Sigmoid colon (tissue), 7 donors: ENCODE measurements around the gene GGA1. TPM values are rescaled to one million over a fixed set of nuclear protein-coding genes. Genes with fewer than 3 reads are reported as not detected.

Source experiments
- DNase-seq: peaks from one replicate; pipeline ENCODE4 v3.0.0-alpha.2; 2019
- H3K27ac ChIP-seq, 4 donors: fragments of 200-600 bp; sonication (generic); one replicate each; pipeline ENCODE4 v1.5.1; 2016 to 2019; ENCODE audit warnings: mild to moderate bottlenecking in 1 of 4
- H3K27me3 ChIP-seq, 3 donors: fragments of 200-600 bp; sonication (generic); one replicate each; pipeline ENCODE4 v1.5.1; 2019; ENCODE audit warnings: mild to moderate bottlenecking in 1 of 3
- H3K36me3 ChIP-seq, 4 donors: fragments of 200-600 bp; sonication (generic); one replicate each; pipeline ENCODE4 v1.5.1; 2016 to 2019
- H3K4me1 ChIP-seq, 4 donors: fragments of 200-600 bp; sonication (generic); one replicate each; pipeline ENCODE4 v1.5.1; 2017 to 2019
- H3K4me3 ChIP-seq, 4 donors: fragments of 200-600 bp; sonication (generic); one replicate each; pipeline ENCODE4 v1.5.1; 2017 to 2019; ENCODE audit warnings: mild to moderate bottlenecking in 2 of 4, moderate library complexity in 1 of 4
- H3K9me3 ChIP-seq, 4 donors: fragments of 200-600 bp in 3 of 4; sonication (generic) in 3 of 4; one replicate each; pipeline versions ENCODE4 v1.5.1 to v1.6.1; 2013 to 2019
- EP300 ChIP-seq, 4 donors: sonication (generic); formaldehyde crosslinking; IDR thresholded peaks; one replicate each; pipeline ENCODE4 v1.6.1; 2017; ENCODE audit warnings: antibody characterized with exemption in 4 of 4
- POLR2A ChIP-seq, 2 donors: fragments of 450-650 bp; IDR thresholded peaks; one replicate each; pipeline ENCODE4 v1.6.1; 2016; ENCODE audit warnings: antibody characterized with exemption in 2 of 2, mild to moderate bottlenecking in 2 of 2, moderate library complexity in 2 of 2
- POLR2AphosphoS5 ChIP-seq, 4 donors: sonication (generic); formaldehyde crosslinking; IDR thresholded peaks; one replicate each; pipeline ENCODE4 v1.6.1; 2017; ENCODE audit warnings: antibody characterized with exemption in 4 of 4
- WGBS, 2 donors: extraction: QIAGEN DNeasy Blood & Tissue Kit; methylation state at CpG; one replicate each; pipeline ENCODE4 v1.1.7; 2013; 5-methylcytosine and 5-hydroxymethylcytosine counted together
- intact Hi-C: fragments of 100-400 bp; cut with DNase I; formaldehyde crosslinking; loops from one replicate; pipeline ENCODE4 v1.15.1; 2023
- polyA plus RNA-seq, 3 donors: library from polyadenylated mRNA; stranded (reverse); fragments of 200-250 nt; gene quantifications; one replicate each; pipeline ENCODE4 v1.2.3, GENCODE V29; 2013
- total RNA-seq, 4 donors: library from RNA; depleted of rRNA; stranded (reverse); fragments of >200 nt; gene quantifications; one replicate each; pipeline ENCODE4 v1.1.0, GENCODE V29; 2016
- TF ChIP-seq, protein P1 (sequence below), 4 experiments: fragments of 450-650 bp in 3 of 4; fragments of 200-600 bp in 1 of 4; IDR thresholded peaks; one replicate each; pipeline ENCODE4 v1.5.1; 2016 to 2019; ENCODE audit warnings: antibody characterized with exemption in 4 of 4, mild to moderate bottlenecking in 3 of 4, moderate library complexity in 2 of 4
- donor health status: healthy with polysubstance abuse.
- donor health status: Bipolar disorder and iron deficiency.
- donor health status: healthy.

Gene GGA1
- total and polyA plus RNA-seq, 7 donors: 25.2 to 77.4 (median 41.3) TPM

DNA sequence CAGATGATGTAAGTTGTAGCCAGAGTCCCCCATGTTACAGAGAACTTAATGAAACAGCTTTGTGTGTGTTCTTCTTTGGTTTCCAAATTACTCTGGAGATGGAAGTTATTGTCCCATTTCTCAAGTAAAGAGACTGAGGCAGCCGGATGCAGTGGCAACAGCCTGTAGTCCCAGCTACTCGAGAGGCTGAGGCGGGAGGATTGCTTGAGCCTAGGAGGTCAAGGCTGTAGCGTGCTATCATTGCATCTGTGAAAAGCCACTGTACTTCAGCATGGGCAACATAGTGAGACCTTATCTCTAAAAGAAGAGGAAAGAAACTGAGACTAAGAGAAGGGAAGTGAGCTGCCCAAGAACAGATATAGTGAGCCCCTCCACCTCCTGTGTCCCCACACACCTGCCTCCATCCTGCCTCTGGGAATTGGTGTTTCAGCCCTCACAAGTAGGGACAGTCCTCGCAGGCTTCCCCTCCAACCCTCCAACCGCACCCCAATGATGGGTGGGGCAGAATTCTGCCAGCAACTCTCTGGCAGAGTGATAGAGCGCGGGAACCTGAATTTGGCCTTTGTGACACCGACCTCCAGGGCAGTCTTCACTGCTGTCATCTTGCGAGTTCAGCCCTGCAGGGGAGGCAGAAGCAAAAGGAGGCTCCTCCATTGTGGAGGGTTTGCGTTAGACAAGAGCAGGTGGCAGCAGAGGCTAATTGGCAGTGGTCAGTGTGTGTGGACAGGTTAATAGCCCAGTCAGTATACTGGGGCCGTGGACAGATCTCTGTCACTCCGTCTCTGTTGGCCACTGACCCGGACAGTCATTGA lies 51.5 kb downstream of the GGA1 start:
- Histone ChIP-seq H3K4me1 (peaks cover 0 to 66% (median 62%) of the 10 kb centered on the region in 4 donors), H3K4me3 (peak overlapping the region in 2 of 4 donors; percentile 60 to 76), H3K27ac (peak overlapping the region; percentile 75 to 95 (median 83)), H3K9me3 (no peaks in the 10 kb centered on the region), H3K27me3 (no peaks in the 10 kb centered on the region), H3K36me3 (no peaks in the 10 kb centered on the region)
- DNase-seq: no peak
- no peak for TF ChIP-seq POLR2A (IDR thresholded peaks at IDR 0.05)
- TF ChIP-seq, protein P1, sequence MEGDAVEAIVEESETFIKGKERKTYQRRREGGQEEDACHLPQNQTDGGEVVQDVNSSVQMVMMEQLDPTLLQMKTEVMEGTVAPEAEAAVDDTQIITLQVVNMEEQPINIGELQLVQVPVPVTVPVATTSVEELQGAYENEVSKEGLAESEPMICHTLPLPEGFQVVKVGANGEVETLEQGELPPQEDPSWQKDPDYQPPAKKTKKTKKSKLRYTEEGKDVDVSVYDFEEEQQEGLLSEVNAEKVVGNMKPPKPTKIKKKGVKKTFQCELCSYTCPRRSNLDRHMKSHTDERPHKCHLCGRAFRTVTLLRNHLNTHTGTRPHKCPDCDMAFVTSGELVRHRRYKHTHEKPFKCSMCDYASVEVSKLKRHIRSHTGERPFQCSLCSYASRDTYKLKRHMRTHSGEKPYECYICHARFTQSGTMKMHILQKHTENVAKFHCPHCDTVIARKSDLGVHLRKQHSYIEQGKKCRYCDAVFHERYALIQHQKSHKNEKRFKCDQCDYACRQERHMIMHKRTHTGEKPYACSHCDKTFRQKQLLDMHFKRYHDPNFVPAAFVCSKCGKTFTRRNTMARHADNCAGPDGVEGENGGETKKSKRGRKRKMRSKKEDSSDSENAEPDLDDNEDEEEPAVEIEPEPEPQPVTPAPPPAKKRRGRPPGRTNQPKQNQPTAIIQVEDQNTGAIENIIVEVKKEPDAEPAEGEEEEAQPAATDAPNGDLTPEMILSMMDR (IDR thresholded peaks at IDR 0.05): no peak
- TF ChIP-seq POLR2AphosphoS5 (IDR thresholded peaks at IDR 0.05): no peak
- TF ChIP-seq EP300 (IDR thresholded peaks at IDR 0.05): no peak
- 31 to 66% methylated on average over 14 of the region's 14 CpGs for WGBS, 2 donors
- intact Hi-C loops: loop anchor here (2.0 kb wide), 1 partner anchor 21 kb away; no protein-coding TSS in a partner anchor

DNA sequence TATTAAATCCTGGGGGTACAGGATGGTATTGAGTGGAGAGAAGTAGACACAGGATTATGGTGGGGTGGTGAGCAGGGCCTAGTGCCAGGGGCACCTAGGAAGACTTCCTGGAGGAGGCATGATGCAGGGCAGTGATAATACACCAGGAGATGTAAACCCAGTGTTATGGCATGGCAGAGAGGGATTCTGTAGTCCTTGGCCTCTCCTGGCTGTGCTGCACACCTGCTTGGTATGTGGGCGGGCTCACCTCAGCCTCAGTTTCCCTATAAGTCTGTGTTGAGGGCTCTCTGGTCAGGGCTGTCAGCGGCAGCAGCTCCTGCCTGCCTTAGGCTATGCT lies 52.0 kb downstream of the GGA1 start:
- 79% methylated on average over 2 of the region's 2 CpGs for WGBS, 2 donors
- Histone ChIP-seq H3K9me3 (no peaks in the 10 kb centered on the region), H3K27ac (peak overlapping the region; percentile 75 to 95 (median 83)), H3K4me1 (peaks cover 0 to 70% (median 64%) of the 10 kb centered on the region in 4 donors), H3K27me3 (no peaks in the 10 kb centered on the region), H3K36me3 (peaks cover 0 to 3% (median 0%) of the 10 kb centered on the region in 4 donors), H3K4me3 (no peak overlapping the region)
- intact Hi-C loops: loop anchor here (2.0 kb wide), 1 partner anchor 20 kb away; no protein-coding TSS in a partner anchor
- no peak for DNase-seq
- TF ChIP-seq, protein P1 (IDR thresholded peaks at IDR 0.05): no peak

DNA sequence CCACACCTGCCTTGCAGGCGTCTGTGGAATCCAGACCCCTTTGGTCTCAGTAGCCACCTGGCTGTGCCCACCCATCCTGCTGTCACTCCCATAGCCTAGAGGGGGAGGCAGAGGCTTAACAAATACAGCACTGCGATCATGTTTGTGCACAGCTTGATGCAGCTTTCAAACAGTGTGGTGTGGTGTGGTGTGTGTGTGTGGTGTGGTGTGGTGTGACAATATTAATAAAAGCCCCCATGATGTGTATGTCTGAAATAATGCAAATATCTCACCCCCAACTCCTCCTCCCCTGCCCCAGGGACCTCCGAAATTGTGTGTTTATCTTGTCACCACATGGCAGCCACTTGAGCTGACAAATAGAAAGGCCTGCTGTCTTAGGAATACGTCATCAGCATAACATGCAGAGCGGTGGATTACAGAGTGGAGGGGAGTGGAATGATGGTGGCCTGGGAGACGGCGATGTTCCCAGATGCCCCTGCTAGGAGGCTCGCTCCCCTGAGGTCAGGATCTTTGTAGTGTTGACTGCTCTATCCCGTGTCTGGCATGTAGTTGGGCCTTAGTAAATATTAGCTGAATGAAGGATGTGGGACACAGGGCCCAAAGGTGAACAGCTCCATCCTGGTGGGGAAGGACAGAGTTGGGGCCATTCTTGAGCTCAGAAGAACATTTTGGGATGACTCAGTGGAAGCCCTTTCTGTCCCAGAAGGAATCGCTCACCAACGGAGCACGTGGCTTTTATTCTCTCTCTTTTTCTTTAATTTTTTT lies 52.7 kb downstream of the GGA1 start:
- peaks cover 0 to 70% (median 64%) of the 10 kb centered on the region in 4 donors for H3K4me1 ChIP-seq
- H3K36me3 ChIP-seq: peaks cover 0 to 10% (median 3%) of the 10 kb centered on the region in 4 donors
- no peaks in the 10 kb centered on the region for H3K27me3 ChIP-seq
- TF ChIP-seq EP300 (IDR thresholded peaks at IDR 0.05) (no peak), POLR2AphosphoS5 (IDR thresholded peaks at IDR 0.05) (peak in 3 of 4 donors; percentile 26 to 69 (median 36)), POLR2A (IDR thresholded peaks at IDR 0.05) (no peak)
- TF ChIP-seq, protein P1 (IDR thresholded peaks at IDR 0.05): peak in 3 of 4 experiments; percentile 11 to 54 (median 35)
- H3K27ac ChIP-seq: peak overlapping the region; percentile 75 to 95 (median 83)
- no peaks in the 10 kb centered on the region for H3K9me3 ChIP-seq
- WGBS, 2 donors: 57 to 63% methylated on average over 12 of the region's 12 CpGs
- intact Hi-C loops: loop anchor here (2.0 kb wide), 1 partner anchor 19 kb away; no protein-coding TSS in a partner anchor
- H3K4me3 ChIP-seq: no peak overlapping the region
- DNase-seq: no peak

DNA sequence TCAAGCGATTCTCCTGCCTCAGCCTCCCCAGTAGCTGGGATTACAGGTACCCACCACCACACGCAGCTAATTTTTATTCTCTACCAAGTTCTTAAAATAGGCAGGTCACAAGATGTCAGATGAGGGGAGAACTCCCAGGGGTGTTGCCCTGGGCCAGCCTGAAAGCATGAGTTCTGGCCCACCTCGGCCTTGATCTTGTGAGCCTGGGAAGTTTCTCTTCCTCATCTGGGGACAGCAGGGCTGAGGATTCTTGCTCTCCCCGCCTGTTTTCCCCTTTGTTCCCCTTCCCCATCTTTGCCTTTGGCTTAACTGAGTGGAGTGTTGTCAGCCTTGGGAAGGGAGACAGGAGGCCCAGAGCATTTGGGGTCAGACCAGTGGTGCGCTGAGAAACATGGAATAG lies 53.4 kb downstream of the GGA1 start:
- DNase-seq: no peak
- Histone ChIP-seq H3K4me1 (peaks cover 0 to 70% (median 64%) of the 10 kb centered on the region in 4 donors), H3K36me3 (peaks cover 0 to 15% (median 6%) of the 10 kb centered on the region in 4 donors), H3K27me3 (no peaks in the 10 kb centered on the region), H3K27ac (peak overlapping the region; percentile 75 to 95 (median 83)), H3K4me3 (no peak overlapping the region), H3K9me3 (no peaks in the 10 kb centered on the region)
- intact Hi-C loops: no loop called here
- 80 to 85% methylated on average over 5 of the region's 5 CpGs for WGBS, 2 donors
- TF ChIP-seq, protein P1 (IDR thresholded peaks at IDR 0.05): no peak
- TF ChIP-seq EP300 (IDR thresholded peaks at IDR 0.05) (no peak), POLR2A (IDR thresholded peaks at IDR 0.05) (no peak), POLR2AphosphoS5 (IDR thresholded peaks at IDR 0.05) (no peak)
